Islet of Langerhans (tissue), 1 donor: ENCODE data around the gene ATOH8.
A peak's percentile ranks its signal among the peaks of the same experiment; 100 is the strongest.

Source experiments
- FAIRE-seq: peaks from one replicate; lab custom pipeline; 2011; peaks lifted over from hg19 to GRCh38; lab: Jason Lieb, UNC

Gene ATOH8

GRCh38 chr2:85770786-85771409 is 17.1 kb downstream of the ATOH8 start:
- FAIRE-seq = no peak

- FAIRE-seq = no peak
Measured at GRCh38 chr2:85771486-85771885, 17.7 kb downstream of the ATOH8 start.

GRCh38 chr2:85772019-85772745 is 18.4 kb downstream of the ATOH8 start:
- FAIRE-seq = peak; percentile 62

- FAIRE-seq = no peak
Measured at GRCh38 chr2:85772841-85773491, 19.2 kb downstream of the ATOH8 start.

GRCh38 chr2:85773692-85774091 is 19.9 kb downstream of the ATOH8 start:
- FAIRE-seq = no peak

- FAIRE-seq = no peak
Measured at GRCh38 chr2:85774126-85774978, 20.6 kb downstream of the ATOH8 start.

GRCh38 chr2:85775406-85776381 is 21.9 kb downstream of the ATOH8 start:
- no peak for FAIRE-seq

GRCh38 chr2:85776672-85777071 is 22.9 kb downstream of the ATOH8 start:
- FAIRE-seq = no peak

- no peak for FAIRE-seq
Measured at GRCh38 chr2:85777441-85777861, 23.7 kb downstream of the ATOH8 start.

- no peak for FAIRE-seq
Measured at GRCh38 chr2:85778646-85779379, 25.0 kb downstream of the ATOH8 start.

GRCh38 chr2:85779641-85780315 is 26.0 kb downstream of the ATOH8 start:
- no peak for FAIRE-seq

- no peak for FAIRE-seq
Measured at GRCh38 chr2:85780316-85781012, 26.7 kb downstream of the ATOH8 start.

GRCh38 chr2:85781013-85781332 is 27.2 kb downstream of the ATOH8 start:
- FAIRE-seq = no peak

- FAIRE-seq = no peak
Measured at GRCh38 chr2:85783796-85784195, 30.0 kb downstream of the ATOH8 start.

- no peak for FAIRE-seq
Measured at GRCh38 chr2:85784474-85784986, 30.7 kb downstream of the ATOH8 start.

GRCh38 chr2:85785027-85785822 is 31.4 kb downstream of the ATOH8 start:
- no peak for FAIRE-seq

- FAIRE-seq = no peak
Measured at GRCh38 chr2:85785871-85786270, 32.1 kb downstream of the ATOH8 start.

GRCh38 chr2:85786444-85786843 is 32.7 kb downstream of the ATOH8 start:
- no peak for FAIRE-seq
